ENCODE results near the gene BABAM2.

- TF ChIP-seq POLR2A (IDR thresholded peaks at IDR 0.05) (no peak), CTCF (IDR thresholded peaks at IDR 0.05) (no peak)
These were observed 30.4 kb upstream of the BABAM2 start for GRCh38 chr2:27860111-27860510.

All from Peyer's patch (tissue), 4 donors.